Choroid plexus epithelial cell (primary cell): ENCODE data around the gene PSMG3.

Experiments used
- DNase-seq: peaks from one replicate; pipeline ENCODE4 v3.0.0-alpha.2; 2010; ENCODE audit warnings: low read depth
- H3K4me3 ChIP-seq: 2 replicates; pipeline ENCODE4 v1.5.1; 2011; ENCODE audit warnings: low read depth, mild to moderate bottlenecking, control low read depth, low read length, moderate library complexity
- TF ChIP-seq, protein P1 (sequence below): conservative IDR thresholded peaks from 2 replicates; pipeline ENCODE4 v1.5.1; 2011; ENCODE audit warnings: low read depth, mild to moderate bottlenecking, control low read depth, inconsistent platforms, low read length, moderate library complexity

The PSMG3 gene

DNA sequence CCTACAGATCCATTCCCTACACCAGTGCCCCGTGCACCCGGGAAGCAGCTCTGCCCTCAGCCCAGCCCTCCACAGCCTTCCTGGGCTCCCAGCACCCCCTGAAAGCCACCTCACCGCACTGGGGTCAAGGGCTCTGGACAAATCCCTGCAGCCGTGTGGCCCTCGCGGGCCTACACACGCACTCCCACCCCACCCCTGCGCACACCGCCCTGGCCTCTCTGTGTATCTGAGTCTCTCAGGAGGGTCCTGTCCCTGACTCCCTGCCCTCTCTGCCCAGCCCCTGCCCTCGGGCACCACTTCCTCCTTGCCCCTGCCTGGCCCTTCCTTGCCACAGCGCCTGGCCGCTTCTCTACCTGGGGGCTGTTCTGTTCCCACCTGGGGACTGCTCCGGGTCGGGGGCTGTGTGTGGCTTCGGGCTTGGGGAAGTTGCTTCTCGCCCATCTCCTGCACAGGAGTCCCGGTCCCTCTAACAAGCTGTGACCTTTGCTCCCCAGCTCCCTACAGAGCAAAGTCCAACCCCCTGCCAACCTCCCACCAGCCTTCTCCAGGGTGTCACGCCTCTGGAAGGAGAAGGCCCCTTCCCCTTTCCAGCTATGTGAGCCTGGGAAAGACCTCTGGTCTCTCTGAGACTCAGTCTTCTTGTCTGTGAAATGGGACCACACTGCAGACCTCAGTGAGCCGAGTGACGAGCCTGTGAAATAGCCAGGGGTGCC, 15.3 kb downstream of the PSMG3 start:
- H3K4me3 ChIP-seq, result no peak overlapping the region
- DNase-seq, result no peak
- TF ChIP-seq, protein P1, sequence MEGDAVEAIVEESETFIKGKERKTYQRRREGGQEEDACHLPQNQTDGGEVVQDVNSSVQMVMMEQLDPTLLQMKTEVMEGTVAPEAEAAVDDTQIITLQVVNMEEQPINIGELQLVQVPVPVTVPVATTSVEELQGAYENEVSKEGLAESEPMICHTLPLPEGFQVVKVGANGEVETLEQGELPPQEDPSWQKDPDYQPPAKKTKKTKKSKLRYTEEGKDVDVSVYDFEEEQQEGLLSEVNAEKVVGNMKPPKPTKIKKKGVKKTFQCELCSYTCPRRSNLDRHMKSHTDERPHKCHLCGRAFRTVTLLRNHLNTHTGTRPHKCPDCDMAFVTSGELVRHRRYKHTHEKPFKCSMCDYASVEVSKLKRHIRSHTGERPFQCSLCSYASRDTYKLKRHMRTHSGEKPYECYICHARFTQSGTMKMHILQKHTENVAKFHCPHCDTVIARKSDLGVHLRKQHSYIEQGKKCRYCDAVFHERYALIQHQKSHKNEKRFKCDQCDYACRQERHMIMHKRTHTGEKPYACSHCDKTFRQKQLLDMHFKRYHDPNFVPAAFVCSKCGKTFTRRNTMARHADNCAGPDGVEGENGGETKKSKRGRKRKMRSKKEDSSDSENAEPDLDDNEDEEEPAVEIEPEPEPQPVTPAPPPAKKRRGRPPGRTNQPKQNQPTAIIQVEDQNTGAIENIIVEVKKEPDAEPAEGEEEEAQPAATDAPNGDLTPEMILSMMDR, result no peak

DNA sequence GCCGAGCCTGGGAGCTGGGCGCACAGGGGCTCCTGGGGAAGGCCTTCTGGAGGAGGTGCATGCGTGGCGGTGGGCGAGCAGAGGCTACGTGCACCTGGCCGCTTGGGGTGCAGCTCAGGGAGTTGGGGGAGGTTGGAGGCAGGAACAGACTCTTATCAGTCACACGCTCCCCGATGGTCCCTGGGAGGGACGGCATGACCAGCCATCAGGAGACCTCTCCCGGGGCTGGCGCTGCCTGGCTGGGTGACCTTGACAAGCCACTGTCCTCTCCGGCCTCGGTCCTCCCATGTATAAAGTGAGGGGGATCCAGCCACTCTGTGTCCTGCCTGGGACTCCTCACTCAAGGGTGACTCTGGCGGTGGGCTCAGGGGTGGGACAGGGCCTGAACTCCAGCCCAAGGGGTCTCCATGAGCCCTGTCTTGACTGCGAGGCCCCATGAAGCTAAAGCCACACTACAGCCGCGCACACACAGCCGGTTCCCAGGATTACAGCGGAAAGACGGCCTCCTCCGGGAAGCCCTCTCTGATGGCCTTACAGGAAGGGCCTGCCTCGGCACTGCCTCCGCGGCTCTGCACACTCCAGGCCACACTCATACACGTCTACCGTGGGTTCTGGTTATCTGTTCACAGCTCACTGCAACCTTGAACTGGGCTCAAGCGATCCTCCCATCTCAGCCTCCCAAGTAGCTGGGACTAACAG, 16.2 kb downstream of the PSMG3 start:
- DNase-seq, result no peak
- no peak overlapping the region for H3K4me3 ChIP-seq
- TF ChIP-seq, protein P1, result no peak

DNA sequence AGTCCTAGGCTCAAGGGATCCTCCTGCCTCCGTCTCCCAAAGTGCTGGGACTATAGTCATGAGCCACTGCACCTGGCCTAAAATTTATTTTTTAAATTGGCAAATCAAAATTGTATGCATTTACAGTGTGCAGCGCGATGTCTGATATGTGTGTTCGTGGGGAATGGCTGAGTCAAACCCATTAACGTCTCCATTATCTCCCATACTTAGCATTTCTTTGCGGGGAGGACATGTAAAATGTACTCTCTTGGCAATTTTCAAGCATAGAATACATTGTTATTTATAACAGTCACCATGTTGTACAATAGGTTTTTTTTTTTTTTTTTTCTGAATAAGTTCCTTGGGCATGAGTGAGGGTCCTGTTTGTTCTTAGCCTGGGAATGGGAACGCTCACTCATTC, 17.6 kb downstream of the PSMG3 start:
- H3K4me3 ChIP-seq, result no peak overlapping the region
- TF ChIP-seq, protein P1, result no peak
- no peak for DNase-seq

DNA sequence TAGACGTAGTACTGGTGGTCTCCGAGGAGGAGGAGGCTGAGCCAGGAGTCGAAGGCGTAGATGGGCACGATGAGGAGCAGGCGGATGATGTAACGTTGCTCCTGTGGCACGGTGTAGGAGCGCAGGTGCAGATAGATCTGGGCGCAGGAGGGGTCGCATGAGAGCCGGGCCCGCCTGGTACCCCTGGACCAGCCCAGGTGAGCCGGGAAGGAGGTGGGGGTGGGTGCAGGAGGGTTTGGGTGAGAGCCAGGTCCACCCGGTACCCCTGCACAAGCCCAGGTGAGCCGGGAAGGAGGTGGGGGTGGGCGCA, 19.0 kb downstream of the PSMG3 start:
- no peak for DNase-seq
- TF ChIP-seq, protein P1, result no peak
- no peak overlapping the region for H3K4me3 ChIP-seq

DNA sequence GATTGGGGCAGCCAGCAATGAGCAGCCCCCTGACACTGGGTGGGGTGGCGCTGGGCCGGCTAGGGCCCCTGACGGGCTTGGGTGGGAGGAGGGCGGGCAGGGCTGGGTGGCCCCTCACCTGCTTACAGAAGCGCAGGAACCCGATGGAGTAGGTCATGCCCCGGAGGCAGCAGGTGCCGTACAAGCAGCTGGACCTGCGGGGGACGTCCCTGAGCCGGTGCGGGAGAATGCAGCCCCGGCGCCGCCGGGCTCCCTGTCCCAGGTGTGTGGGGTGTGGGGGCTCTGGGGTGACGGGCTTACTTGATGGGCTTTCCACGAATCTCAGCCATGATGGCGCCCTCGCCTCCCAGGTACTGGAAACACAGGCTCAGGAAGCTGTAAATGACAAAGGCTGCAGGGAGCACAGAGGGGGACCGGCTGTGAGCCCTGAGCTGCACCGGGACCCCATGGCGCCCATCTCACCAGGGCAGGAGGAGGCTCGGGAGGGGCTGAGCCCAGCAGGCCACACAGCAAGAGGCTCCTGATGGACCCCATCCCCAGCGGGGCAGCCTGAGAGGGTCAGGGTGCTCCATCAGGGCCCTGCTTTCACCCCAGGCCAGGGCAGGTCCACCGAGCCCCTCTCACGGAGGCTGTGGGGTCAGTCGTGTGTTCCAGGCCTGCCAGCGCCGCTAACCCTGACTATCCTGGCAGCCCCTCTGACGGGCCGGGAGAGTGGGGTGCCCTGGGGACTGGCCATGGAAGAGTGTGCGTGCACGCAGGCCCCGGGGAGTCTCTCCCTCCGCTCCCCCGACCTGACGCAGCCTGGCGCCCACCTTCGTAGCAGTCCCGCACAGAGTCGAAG, 19.6 kb downstream of the PSMG3 start:
- TF ChIP-seq, protein P1, result no peak
- no peak overlapping the region for H3K4me3 ChIP-seq
- no peak for DNase-seq

DNA sequence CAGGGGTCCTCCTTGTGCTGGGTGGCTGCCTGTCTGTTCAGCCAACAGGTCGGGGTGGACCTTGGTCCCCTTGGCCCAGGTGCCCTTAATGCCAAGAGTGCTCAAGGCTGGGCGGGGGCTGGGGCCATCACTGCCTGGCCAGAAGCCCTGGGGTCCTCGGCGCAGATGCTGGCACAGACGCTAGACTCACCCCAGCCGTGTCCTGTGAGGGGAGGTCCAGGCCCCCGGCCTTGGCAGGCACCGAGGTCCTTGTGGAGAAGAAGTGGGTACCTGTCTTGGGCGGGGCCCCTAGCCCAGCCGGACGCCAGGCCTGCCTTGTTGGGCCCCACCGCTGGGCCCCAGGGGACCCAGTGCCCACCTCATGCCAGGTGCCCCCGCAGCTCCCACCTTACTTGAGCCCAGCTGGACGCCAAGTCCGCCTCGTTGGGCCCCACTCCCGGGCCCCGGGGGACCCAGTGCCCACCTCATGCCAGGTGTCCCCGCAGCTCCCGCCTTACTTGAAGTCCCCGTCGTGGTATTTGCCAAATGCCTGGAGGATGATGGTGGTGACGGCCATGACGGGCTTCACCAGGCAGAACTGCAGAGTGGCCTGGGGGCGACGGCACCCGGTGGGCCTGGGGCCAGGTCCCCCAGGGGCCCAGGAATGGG, 20.4 kb downstream of the PSMG3 start:
- H3K4me3 ChIP-seq, result no peak overlapping the region
- TF ChIP-seq, protein P1, result no peak
- DNase-seq, result no peak
